CD4-positive, alpha-beta T cell (primary cell): Measurements from ENCODE around the gene NRAP. TPM values are rescaled to one million over a fixed set of nuclear protein-coding genes. Genes with fewer than 3 reads are reported as not detected.

Experiments
- ATAC-seq: fragments of 200-7000 bp; cut with Tn5 transposase; one replicate; pipeline ENCODE4 v1.10.0; 2022; ENCODE audit warnings: mild to moderate bottlenecking; ENCODE audit not compliant: poor library complexity
- CTCF ChIA-PET: fragments of 350-600 bp; sonication (Branson Sonifier 250); formaldehyde crosslinking; loops from one replicate; lab custom pipeline; 2021; ENCODE audit warnings: antibody characterized with exemption, inconsistent platforms; lab: Charles Lee
- POLR2A ChIA-PET: fragments of 350-600 bp; sonication (Branson Sonifier 250); formaldehyde crosslinking; loops from one replicate; lab custom pipeline; 2021; ENCODE audit warnings: antibody characterized with exemption, inconsistent platforms; lab: Charles Lee
- DNase-seq, 14 experiments: peaks; one replicate each; pipeline ENCODE4 v3.0.0-alpha.2; 2013 to 2020; ENCODE audit warnings: mixed read lengths in 2 of 14
- H3K27ac ChIP-seq, 2 donors: one replicate each; pipeline versions ENCODE4 v1.5.1 to v1.7.0; 2013; ENCODE audit warnings: low read length in 2 of 2, low read depth in 1 of 2, mild to moderate bottlenecking in 1 of 2
- H3K27me3 ChIP-seq, 2 experiments: 1 replicate in 1 of 2; 2 replicates in 1 of 2; pipeline versions ENCODE4 v1.6.1 to v1.7.0; 2013; ENCODE audit warnings: low read length in 2 of 2, control low read depth in 1 of 2, mild to moderate bottlenecking in 1 of 2, moderate library complexity in 1 of 2; ENCODE audit not compliant: insufficient read depth in 2 of 2, control insufficient read depth in 1 of 2
- H3K36me3 ChIP-seq: one replicate; pipeline ENCODE4 v1.6.1; 2013; ENCODE audit warnings: low read length, control low read depth; ENCODE audit not compliant: insufficient read depth
- H3K4me1 ChIP-seq: one replicate; pipeline ENCODE4 v1.6.1; 2013; ENCODE audit warnings: low read length, control low read depth; ENCODE audit not compliant: insufficient read depth
- H3K4me3 ChIP-seq: one replicate; pipeline ENCODE4 v1.5.1; 2013; ENCODE audit warnings: mild to moderate bottlenecking, low read length, moderate library complexity
- H3K9me3 ChIP-seq, 2 experiments: 1 replicate in 1 of 2; 2 replicates in 1 of 2; pipeline versions ENCODE4 v1.6.1 to v1.7.0; 2013; ENCODE audit warnings: low read length in 2 of 2, mild to moderate bottlenecking in 2 of 2, control low read depth in 1 of 2, moderate library complexity in 1 of 2; ENCODE audit not compliant: control insufficient read depth in 1 of 2, insufficient read depth in 1 of 2
- H3K27ac Mint-ChIP-seq: one replicate; pipeline ENCODE4 v1.8.0; 2020; ENCODE audit warnings: mixed read lengths
- H3K27me3 Mint-ChIP-seq: one replicate; pipeline ENCODE4 v1.8.0; 2021; ENCODE audit warnings: mixed read lengths
- H3K36me3 Mint-ChIP-seq: one replicate; pipeline ENCODE4 v1.8.0; 2021; ENCODE audit warnings: low read depth, mixed read lengths
- H3K4me1 Mint-ChIP-seq: one replicate; pipeline ENCODE4 v1.8.0; 2021; ENCODE audit warnings: low read depth, mixed read lengths
- H3K4me3 Mint-ChIP-seq: one replicate; pipeline ENCODE4 v1.8.0; 2020; ENCODE audit warnings: mild to moderate bottlenecking, mixed read lengths
- H3K9me3 Mint-ChIP-seq: one replicate; pipeline ENCODE4 v1.8.0; 2020; ENCODE audit warnings: mixed read lengths
- CTCF ChIP-seq: fragments of 200-600 bp; IDR thresholded peaks from one replicate; pipeline ENCODE4 v1.8.0; 2022; ENCODE audit warnings: antibody characterized with exemption, mild to moderate bottlenecking
- intact Hi-C, 2 experiments: fragments of 100-400 bp; cut with DNase I in 1 of 2; cut with micrococcal nuclease in 1 of 2; formaldehyde crosslinking; loops; one replicate each; pipeline versions ENCODE4 v1.15.1 to v1.9.0; 2023 to 2025; cut with DNase I, micrococcal nuclease
- total RNA-seq, 174 experiments: library from RNA in 2 of 174; stranded (reverse) in 2 of 174; gene quantifications; one replicate each; pipeline ENCODE4 v1.2.3 and lab custom pipeline; 2021 to 2026

The NRAP gene
- total RNA-seq, 2 experiments from 2014 or later: not detected

GRCh38 chr10:113549856-113550255 is 114.0 kb downstream of the NRAP start:
- POLR2A ChIA-PET: no interaction called here
- no peak overlapping the region for H3K27ac ChIP-seq
- Mint-ChIP-seq H3K4me3 (no peak overlapping the region), H3K27me3 (peaks cover 27% of the 10 kb centered on the region), H3K4me1 (no peaks in the 10 kb centered on the region), H3K36me3 (no peaks in the 10 kb centered on the region), H3K27ac (no peak overlapping the region), H3K9me3 (no peaks in the 10 kb centered on the region)
- H3K4me1 ChIP-seq: no peaks in the 10 kb centered on the region
- CTCF ChIA-PET: no interaction called here
- no peaks in the 10 kb centered on the region for H3K36me3 ChIP-seq
- H3K4me3 ChIP-seq: no peak overlapping the region
- no peaks in the 10 kb centered on the region for H3K27me3 ChIP-seq
- no peaks in the 10 kb centered on the region for H3K9me3 ChIP-seq
- TF ChIP-seq CTCF: no peak
- no peak for ATAC-seq
- DNase-seq: no peak
- intact Hi-C loops: no loop called here

GRCh38 chr10:113547426-113547825 is 116.4 kb downstream of the NRAP start:
- ATAC-seq (no peak), DNase-seq (no peak)
- no peaks in the 10 kb centered on the region for H3K27me3 ChIP-seq
- Mint-ChIP-seq H3K27me3 (peaks cover 23% of the 10 kb centered on the region), H3K9me3 (no peaks in the 10 kb centered on the region), H3K4me3 (no peak overlapping the region), H3K27ac (no peak overlapping the region), H3K4me1 (no peaks in the 10 kb centered on the region), H3K36me3 (no peaks in the 10 kb centered on the region)
- TF ChIP-seq CTCF: no peak
- H3K27ac ChIP-seq: no peak overlapping the region
- ChIA-PET POLR2A (no interaction called here), CTCF (interaction anchor here (1.2 kb wide), 1 partner anchor 16 kb away, joined by 4 read pairs; no protein-coding TSS in a partner anchor)
- no peaks in the 10 kb centered on the region for H3K4me1 ChIP-seq
- intact Hi-C loops: no loop called here
- H3K4me3 ChIP-seq: no peak overlapping the region
- no peaks in the 10 kb centered on the region for H3K9me3 ChIP-seq
- H3K36me3 ChIP-seq: no peaks in the 10 kb centered on the region

GRCh38 chr10:113544392-113544791 is 119.4 kb downstream of the NRAP start:
- Histone ChIP-seq H3K4me3 (no peak overlapping the region), H3K27me3 (no peaks in the 10 kb centered on the region), H3K27ac (no peak overlapping the region), H3K36me3 (no peaks in the 10 kb centered on the region), H3K9me3 (no peaks in the 10 kb centered on the region), H3K4me1 (no peaks in the 10 kb centered on the region)
- no peak overlapping the region for H3K4me3 Mint-ChIP-seq
- ChIA-PET POLR2A (no interaction called here), CTCF (no interaction called here)
- peaks cover 17% of the 10 kb centered on the region for H3K27me3 Mint-ChIP-seq
- no peaks in the 10 kb centered on the region for H3K9me3 Mint-ChIP-seq
- TF ChIP-seq CTCF: no peak
- no peak for DNase-seq
- ATAC-seq: no peak
- no peaks in the 10 kb centered on the region for H3K36me3 Mint-ChIP-seq
- no peaks in the 10 kb centered on the region for H3K4me1 Mint-ChIP-seq
- H3K27ac Mint-ChIP-seq: no peak overlapping the region
- intact Hi-C loops: no loop called here
